HG02938 (cell line): ENCODE measurements around the gene ARID1B.

ENCODE experiments used
- ATAC-seq: cut with Tn5 transposase; IDR thresholded peaks from one replicate; pipeline ENCODE4 v1.9.1; 2021; ENCODE audit warnings: mild to moderate bottlenecking, moderate library complexity; ENCODE audit not compliant: unreplicated experiment

The ARID1B gene

GRCh38 chr6:157229713-157230112, 452.5 kb downstream of the ARID1B start:
- no peak for ATAC-seq

DNA sequence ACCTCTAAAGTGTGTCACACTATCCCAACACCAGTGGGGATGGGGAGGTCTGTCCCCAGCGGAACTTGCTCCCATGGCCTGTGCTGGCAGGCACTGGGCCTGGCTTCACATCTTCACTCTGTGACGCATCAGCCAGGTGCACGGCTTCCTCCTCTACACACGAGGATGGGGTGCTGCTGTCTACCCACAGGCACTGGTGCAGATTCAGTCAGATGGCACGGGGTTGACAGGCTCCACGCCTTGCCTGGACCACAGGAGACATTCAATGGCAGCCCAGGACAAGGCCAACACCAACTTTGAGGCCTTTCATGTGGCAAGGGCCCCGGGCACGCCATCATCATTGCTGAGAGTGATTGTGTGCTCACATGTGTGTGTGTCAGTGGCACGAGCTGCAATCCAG, 453.7 kb downstream of the ARID1B start:
- ATAC-seq = no peak

GRCh38 chr6:157232161-157232895, 455.1 kb downstream of the ARID1B start:
- no peak for ATAC-seq

DNA sequence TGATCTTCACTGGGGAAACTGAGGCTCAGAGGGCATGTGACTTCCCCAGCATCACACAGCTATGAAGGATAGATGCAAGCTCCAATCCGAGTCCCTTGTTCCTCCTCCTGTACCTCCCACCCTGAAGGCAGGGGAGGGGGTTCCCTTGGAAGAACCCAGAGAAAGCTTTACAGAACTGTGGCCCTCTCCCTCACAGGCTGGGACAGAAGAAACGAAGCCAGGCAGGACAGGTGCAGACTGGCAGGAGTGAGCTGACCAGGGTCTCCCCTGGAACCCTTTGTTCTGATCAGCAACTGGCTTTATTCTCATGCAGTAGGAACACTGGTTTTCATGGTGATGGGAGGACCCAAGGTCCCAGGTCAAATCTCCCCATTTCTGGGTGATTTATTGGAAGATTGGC, 456.0 kb downstream of the ARID1B start:
- ATAC-seq = no peak

- ATAC-seq = no peak
These were observed 456.5 kb downstream of the ARID1B start for GRCh38 chr6:157233686-157234085.

DNA sequence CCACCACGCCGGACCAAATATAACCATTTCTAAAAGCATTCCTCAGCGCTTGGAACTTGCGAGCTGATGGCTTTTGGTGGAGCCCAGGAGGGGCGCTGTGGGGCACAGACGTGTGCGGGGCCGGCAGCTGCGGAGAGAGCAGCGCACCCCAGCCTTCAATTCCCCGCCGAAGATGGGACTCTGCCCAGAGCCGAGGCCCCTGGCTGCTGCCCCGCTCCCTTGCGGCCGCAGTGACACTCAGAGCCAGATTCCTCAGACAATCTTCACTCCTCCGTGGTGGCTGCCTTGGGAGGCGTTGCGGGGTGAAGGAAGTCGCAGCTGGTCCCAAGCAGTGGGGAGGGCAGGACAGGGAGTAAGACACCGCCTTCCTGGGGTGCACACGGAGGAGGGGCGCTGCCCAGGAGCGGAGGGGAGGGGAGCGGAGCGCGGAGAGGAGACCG, 458.4 kb downstream of the ARID1B start:
- ATAC-seq = no peak

DNA sequence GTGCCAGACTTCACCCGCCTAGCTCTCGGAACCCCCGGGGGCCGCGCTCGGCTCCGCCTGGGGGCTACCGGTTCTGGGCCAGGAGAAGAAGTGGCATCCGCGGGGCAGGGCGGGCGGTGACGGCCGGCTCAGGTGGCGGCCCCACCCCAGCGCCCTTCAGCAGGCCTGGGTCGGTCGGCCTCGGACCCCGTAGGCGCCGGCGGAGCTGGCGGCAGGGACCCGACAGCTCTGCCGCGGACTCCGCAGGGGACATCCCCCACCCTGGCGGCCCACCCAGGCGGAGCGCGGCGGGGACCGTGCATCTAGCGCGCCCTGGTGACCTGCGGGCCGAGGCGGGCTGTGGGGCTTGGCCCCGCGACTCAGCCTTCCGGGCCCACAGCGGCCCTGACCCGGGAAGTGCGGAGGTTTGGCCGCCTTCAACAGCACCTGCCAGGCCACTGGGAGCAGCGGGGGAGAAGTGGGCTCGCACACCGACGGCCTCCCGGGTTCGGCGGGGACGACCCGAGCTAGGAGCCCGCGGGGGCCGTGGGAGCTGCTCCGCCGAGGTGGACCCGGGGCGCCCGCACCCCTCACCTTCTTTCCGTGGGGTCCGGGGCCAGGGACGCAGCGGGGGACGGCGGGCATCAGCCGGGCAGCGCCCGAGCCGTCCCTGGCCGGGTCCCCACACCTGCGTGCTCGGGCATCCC, 459.0 kb downstream of the ARID1B start:
- ATAC-seq = no peak

DNA sequence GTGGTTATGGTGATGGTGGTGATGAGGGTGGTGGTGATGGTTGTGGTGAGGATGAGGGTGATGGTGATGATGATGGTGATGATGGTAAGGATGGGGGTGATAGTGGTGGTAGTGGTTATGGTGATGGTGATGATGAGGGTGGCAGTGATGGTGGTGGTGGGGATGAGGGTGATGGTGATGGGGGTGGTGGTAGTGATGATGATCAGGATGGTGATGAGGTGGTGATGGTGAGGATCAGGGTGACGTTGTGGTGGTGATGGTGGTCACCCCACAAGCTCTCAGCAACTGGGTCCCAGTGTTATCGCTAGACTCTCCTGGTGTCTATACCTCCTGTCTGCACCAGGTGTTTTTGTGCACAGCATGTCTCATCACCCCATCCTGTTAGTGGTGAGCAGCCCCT, 461.2 kb downstream of the ARID1B start:
- no peak for ATAC-seq

DNA sequence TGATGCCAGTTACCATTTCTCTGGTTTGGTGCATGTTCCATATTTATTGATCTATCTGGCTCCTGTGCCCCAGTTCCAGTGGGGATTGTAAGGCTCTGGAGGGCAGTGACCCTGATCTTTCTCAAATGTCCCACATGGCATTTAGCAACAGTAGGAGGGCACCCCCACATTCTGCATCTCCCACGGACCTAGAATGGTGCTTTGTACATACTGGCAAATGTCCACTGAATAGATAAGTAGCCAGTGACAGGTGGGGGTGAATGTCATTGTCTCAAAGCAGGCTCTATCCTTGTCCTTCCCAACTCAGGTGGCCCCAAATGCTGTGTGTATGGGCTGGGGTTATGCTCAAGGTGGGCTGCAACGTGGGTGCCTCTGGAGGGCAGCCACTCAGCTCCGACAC, 462.0 kb downstream of the ARID1B start:
- ATAC-seq = no peak

DNA sequence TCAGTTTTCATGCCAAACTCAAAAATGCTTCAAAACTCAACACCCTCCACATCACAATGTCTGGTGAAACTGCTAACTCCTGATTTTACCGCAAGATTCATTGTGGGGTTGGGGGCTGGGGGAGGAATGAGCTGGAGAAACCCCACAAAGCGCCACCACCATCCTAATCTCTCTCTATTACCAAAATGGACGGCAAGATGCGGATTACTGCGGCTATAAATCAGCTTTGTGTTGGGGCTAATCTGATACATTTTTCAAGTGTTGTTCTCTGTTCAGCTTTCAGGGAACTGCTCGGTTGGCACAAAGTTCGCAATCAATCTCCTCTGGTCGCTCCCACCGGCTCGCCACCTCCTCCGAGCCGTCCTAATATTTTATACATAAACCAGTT, 462.5 kb downstream of the ARID1B start:
- no peak for ATAC-seq

DNA sequence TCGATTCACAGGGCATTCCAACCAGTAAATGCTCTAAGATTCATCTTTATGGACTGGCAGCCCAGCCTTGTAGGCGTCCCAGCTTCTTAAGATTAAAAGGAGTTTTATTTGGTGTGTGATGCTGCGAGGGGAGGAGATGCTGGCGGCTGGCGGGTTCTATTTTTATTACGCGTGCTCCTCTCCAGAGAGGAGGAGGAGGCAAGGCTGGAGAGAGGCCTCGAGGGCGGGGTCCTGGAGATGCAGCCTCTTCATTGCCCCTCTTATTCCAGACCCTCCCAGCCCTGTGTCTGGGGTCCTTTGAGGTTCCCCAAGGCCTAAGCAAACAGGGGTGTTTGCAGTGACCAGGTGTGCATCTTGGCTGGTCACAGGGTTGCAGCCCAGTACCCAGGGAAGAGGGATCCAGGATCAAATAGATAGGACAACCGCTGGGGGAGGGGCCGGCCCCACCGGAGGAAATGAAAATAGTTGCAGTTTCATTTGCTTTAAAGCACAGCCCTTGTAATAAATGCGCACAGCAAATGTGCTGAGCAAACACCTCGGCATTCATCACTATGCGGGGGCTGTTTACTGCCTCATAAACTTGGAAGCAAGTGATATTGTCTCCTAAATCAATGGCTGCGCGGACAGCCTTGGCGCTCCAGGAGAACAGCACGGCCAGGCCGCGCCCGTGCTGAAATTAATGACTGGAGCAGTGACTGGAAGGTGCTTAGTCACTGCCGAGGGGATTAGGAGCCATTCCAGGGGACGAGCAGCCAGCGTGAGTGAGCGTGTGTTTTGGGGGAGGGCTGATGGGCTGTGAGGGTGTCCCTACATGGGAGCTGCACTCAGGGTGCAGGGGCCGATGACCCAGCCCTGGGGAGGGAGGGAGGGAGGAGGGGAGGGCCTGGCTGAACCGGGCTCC, 463.1 kb downstream of the ARID1B start:
- ATAC-seq = no peak

GRCh38 chr6:157240960-157241311, 463.8 kb downstream of the ARID1B start:
- ATAC-seq = no peak

DNA sequence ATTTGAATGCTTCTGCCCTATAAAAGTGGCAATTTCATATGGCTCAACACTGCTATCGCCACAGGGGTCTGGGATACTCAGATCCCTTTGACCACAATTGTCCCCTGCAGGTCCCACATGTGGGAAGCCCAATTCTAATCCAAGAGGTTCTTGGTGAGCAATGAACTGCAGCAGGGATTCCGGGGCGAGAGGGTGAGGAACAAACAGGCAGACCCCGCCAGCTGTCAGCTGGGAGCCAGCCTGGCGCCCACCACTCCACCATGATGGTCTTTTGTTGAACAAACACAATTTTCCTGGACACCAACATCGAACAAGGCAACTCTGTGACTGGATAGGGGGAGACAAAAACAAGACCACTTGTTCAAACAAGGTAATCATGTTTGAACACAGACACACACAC, 465.6 kb downstream of the ARID1B start:
- ATAC-seq = no peak

- no peak for ATAC-seq
These were observed 467.0 kb downstream of the ARID1B start for GRCh38 chr6:157244175-157244574.

DNA sequence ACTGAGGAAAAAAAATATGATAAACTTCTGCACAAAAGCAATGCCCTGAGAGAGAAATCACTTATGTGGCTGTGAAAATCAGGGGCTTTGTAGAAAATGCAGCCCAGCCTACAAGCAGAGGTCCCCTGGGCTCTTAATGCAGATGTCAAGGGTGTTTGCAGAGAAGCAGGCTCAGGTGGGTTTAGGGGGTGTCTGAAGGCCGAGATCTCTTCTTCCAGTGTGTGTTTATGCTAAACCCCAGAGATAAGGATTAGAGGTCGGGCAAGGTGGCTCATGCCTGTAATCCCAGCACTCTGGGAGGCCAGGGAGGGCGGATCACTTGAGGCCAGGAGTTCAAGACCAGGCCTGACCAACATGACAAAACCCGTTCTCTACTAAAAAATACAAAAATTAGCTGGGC, 467.6 kb downstream of the ARID1B start:
- ATAC-seq = no peak

GRCh38 chr6:157245436-157245835, 468.3 kb downstream of the ARID1B start:
- no peak for ATAC-seq

DNA sequence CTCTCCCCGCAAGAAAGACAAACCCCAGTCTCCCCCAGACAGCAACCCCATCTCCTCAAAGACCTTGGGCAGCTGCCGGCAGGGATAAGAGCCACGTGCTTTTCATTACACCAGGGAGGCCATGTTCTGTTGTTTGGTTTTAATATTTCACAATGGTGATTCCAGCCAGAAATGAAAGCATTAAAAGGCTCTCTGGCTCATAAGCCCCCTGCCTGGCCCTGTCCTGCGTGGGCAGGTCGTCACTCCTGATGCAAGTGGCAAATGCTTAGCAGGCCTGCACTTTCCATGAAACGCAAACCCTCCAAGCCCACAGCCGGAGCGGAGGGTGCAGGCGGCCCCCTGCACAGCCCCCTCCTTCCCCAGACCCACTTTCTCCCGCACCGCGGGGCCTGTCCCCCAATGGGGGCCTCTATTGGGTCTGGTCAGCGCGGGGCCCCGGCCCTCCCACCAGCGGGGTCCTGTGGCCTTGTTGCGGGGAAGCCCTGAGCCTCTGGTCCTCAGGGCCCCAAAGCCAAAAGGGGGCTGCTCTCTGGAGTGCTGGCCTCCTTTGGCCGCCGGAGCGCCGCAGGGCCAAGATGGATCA, 469.0 kb downstream of the ARID1B start:
- no peak for ATAC-seq

GRCh38 chr6:157246771-157247484, 469.8 kb downstream of the ARID1B start:
- ATAC-seq = no peak

DNA sequence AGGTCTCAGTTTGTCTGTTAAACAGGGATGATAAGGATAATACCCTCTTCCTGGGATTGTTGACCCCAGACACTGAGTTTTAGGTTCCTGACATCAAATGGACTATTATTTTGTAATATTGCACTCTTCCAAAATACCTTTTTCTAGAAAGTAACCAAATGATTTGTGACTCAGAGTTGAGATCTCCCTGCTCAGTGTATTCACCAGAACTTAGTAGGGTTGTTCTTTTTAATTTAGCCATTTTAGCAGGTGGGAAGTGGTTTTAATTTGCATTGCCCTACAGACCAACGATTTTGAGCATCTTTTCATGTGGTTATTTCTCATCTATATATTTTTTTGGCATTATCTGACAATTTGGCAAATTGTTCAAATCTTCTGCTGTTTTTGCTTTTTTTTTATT, 471.1 kb downstream of the ARID1B start:
- ATAC-seq = no peak

DNA sequence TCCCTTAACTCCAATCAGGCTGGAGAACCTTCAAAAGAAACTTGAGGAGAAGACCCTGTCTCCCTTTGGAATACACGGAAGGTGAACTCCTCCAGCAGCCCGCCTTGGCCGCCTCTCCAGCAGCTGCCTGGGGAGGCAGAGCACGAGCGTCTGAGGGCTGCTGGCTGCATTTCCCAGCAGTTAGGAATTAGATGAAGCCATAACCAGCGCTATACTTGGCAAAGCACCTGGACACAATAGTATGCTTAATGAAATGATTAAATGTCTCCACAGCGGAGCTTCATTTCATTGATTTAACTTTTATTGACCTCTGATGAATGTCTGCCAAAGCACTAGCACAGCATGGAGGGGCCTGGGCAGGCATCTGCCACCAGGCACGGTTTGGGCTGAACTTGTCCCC, 472.6 kb downstream of the ARID1B start:
- ATAC-seq = no peak
